BJ (cell line): Measurements from ENCODE around the gene KDM8. TPM values are rescaled to one million over a fixed set of nuclear protein-coding genes. Genes with fewer than 3 reads are reported as not detected.

ENCODE experiments used
- CTCF ChIA-PET: fragments of 350-600 bp; formaldehyde crosslinking; extraction: SDS; loops from one replicate; lab custom pipeline; 2021; ENCODE audit warnings: antibody characterized with exemption, inconsistent platforms; lab: Yijun Ruan, JAX
- POLR2A ChIA-PET: fragments of 300-600 bp; sonication (Branson Sonifier 250); formaldehyde crosslinking; extraction: SDS; loops from one replicate; lab custom pipeline; 2021; ENCODE audit warnings: antibody characterized with exemption; lab: Charles Lee
- DNase-seq: peaks from one replicate; pipeline ENCODE4 v3.0.0-alpha.2; 2011; ENCODE audit warnings: low read depth
- H3K27me3 ChIP-seq: 2 replicates; pipeline ENCODE4 v1.6.0; 2011; ENCODE audit warnings: low read length; ENCODE audit not compliant: control insufficient read depth, insufficient read depth
- H3K36me3 ChIP-seq: 2 replicates; pipeline ENCODE4 v1.5.1; 2011; ENCODE audit warnings: low read length; ENCODE audit not compliant: control insufficient read depth, insufficient read depth
- H3K4me3 ChIP-seq: 2 replicates; pipeline ENCODE4 v1.5.1; 2011; ENCODE audit warnings: low read depth, mild to moderate bottlenecking, control low read depth, low read length
- CTCF ChIP-seq: IDR thresholded peaks from 2 replicates; pipeline ENCODE4 v1.5.1; 2011; ENCODE audit warnings: low read depth, mild to moderate bottlenecking, control low read depth, inconsistent platforms, low read length, moderate library complexity; ENCODE audit not compliant: insufficient read depth
- polyA plus RNA-seq: library from polyadenylated mRNA; depleted of rRNA; stranded (reverse); fragments of >200 nt; gene quantifications from 2 replicates; pipeline ENCODE4 v1.2.3, GENCODE V29; 2011

Gene KDM8
- polyA plus RNA-seq, 1 experiment, result 3.7 TPM

DNA sequence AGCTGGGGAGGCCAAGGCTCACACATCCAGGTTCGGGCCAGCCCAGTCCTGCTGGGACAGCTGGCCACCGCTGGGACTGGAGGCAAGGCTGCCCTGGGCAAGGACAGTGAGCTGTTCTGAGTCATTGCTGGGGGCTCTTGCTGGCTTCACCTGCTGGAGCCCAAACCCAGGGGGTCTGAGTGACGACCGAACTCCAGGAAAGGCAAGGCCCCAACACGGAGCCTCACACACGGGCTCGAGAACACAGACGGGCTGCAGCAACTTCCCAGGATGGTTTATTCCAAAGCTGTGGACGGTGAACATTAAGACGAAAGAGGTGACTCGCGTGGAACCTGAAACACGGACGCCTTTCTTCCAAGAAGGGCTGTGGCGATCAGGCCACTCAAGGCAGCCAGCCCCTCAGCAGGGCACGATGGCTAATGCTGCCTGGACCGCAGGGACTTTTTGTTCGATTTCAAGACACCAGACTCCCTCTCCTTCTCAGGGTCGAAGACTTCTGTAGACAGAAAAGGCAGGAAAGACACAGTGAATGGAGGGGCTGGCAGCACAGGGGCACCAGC lies 21.5 kb downstream of the KDM8 start:
- ChIA-PET POLR2A (no interaction called here), CTCF (interaction anchor here (1.1 to 6.8 kb wide), 3 partner anchors 9 to 143 kb away, joined by 6 to 50 read pairs (median 6); partner anchors contain the start of gene KDM8)
- TF ChIP-seq CTCF, result no peak
- no peak for DNase-seq
- H3K27me3 ChIP-seq, result no peaks in the 10 kb centered on the region
- H3K4me3 ChIP-seq, result no peak overlapping the region
- H3K36me3 ChIP-seq, result peaks cover 13% of the 10 kb centered on the region

DNA sequence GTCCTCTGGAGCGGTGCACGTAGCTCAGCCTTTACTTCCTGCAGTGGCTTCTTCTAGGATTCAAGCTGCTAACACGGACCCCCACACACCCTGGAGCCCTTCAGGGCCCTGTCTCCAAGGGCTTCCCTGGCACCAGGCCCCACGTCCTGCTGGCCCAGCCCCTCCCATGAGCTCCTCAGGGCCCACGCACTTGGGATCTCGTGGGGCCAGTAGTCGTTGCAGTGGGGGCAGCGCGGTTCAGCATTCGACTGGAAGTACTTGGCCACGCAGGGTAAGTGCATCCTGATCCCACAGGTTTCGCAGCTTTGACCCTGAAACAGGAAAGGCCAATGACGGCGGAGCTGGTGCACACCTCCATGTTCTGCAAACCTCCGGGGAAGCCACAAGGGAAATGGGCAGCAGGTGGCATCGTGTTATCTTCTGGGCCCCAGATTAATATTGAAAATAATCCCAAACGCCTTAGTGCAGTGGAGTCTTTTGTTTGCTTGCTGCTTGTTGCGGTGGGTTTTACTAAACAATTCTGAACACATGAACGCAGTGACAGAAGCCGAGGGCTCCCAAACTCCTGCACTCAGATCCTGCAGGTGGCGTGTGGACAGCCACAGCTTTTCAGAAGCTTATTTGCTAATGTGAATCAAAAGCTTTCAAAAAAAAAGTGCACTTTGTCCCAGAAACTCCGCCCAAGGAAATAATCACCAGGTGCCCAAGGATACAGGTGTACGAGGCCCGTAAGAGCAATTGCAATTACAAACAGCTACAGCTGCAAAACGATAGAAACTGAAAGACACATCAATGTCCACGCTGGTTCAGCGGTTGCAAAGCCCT lies 22.4 kb downstream of the KDM8 start:
- no peak overlapping the region for H3K4me3 ChIP-seq
- TF ChIP-seq CTCF, result no peak
- H3K27me3 ChIP-seq, result no peaks in the 10 kb centered on the region
- H3K36me3 ChIP-seq, result peaks cover 18% of the 10 kb centered on the region
- DNase-seq, result no peak
- CTCF ChIA-PET, result interaction anchor here (1.1 to 6.8 kb wide), 2 partner anchors 9 to 22 kb away, joined by 6 to 50 read pairs; partner anchors contain the start of gene KDM8
- POLR2A ChIA-PET, result no interaction called here

DNA sequence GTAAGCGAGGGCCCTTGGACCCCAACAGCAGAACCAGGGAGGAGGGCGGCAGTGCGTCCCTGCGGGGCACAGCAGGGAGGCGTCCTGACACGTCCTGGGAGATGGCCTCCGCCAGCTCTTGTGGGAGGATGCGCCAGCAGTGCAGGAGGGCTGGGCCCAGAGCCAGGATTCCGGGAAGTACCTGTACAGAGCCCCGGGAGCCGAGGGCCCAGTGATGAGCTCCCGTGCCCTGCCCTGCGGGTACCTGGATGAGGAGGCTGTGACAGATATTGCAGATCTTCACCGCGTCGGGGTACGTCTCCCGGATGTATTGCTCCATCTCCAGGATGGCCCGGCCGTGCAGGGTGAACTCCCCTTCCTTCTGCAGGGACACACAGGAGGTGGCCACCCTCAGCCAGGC lies 23.1 kb downstream of the KDM8 start:
- POLR2A ChIA-PET, result no interaction called here

DNA sequence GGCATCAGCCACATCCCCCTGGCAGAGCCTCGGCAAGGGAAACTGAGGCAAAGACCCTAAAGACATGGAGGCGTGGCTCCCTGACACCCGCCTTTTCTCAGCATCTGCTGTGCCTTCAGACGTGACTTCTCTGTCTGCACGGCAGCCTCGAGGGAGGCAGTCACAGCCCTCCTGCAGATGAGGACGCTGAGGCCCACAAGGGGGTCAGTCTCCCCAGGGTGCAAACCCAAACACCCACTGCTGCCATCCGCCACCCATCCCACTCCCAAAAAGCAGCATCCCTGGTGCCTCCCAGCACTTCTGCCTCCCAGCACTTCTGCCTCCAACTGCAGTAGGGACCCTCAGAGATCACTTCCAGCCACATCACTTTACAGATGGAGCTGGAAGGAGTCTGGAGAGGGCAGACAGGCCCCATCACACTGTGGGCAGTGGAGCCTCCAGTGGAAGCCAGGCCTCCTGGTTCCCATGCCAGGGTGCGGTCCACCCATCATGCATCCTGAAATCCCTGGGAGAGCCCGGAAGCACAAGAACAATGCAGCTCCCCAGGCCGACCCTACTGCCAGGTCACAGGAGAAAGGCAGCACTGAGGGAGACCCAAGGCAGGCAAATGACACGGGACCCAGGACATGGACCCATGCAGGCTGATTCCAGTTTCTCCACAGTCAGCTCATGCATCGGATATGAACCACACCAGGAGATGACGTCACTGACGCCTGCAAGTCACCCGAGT lies 23.8 kb downstream of the KDM8 start:
- ChIA-PET POLR2A (no interaction called here), CTCF (interaction anchor here (1.1 to 6.8 kb wide), 2 partner anchors 7 to 8 kb away, joined by 5 to 50 read pairs; no protein-coding TSS in a partner anchor)
- Histone ChIP-seq H3K36me3 (peaks cover 23% of the 10 kb centered on the region), H3K4me3 (no peak overlapping the region), H3K27me3 (no peaks in the 10 kb centered on the region)
- no peak for TF ChIP-seq CTCF
- no peak for DNase-seq

More for the DNA sequence above, 23.1 kb downstream of the KDM8 start:
- no peak overlapping the region for H3K4me3 ChIP-seq
- no peak for TF ChIP-seq CTCF
- peaks cover 18% of the 10 kb centered on the region for H3K36me3 ChIP-seq
- H3K27me3 ChIP-seq, result no peaks in the 10 kb centered on the region
- no peak for DNase-seq
- CTCF ChIA-PET, result interaction anchor here (6.8 kb wide), 1 partner anchor 8 kb away, joined by 50 read pairs; no protein-coding TSS in a partner anchor

- ChIA-PET POLR2A (no interaction called here), CTCF (interaction anchor here (1.1 kb wide), 1 partner anchor 7 kb away, joined by 5 read pairs; no protein-coding TSS in a partner anchor)
- no peak for TF ChIP-seq CTCF
- Histone ChIP-seq H3K36me3 (peaks cover 27% of the 10 kb centered on the region), H3K27me3 (no peaks in the 10 kb centered on the region), H3K4me3 (no peak overlapping the region)
- no peak for DNase-seq
Observed at GRCh38 chr16:27228045-27228444, 24.7 kb downstream of the KDM8 start.
